Measurements from ENCODE around the gene CDIP1. TPM values are rescaled to one million over a fixed set of nuclear protein-coding genes. Genes with fewer than 3 reads are reported as not detected.
A peak's percentile ranks its signal among the peaks of the same experiment; 100 is the strongest.

CDIP1 gene
- total and polyA plus RNA-seq, 2 of the 8 experiments (the other 6 are each of a cell fraction or from before 2014, with no cell fraction given) = 56.6 to 76.3 TPM

- no peak for FAIRE-seq
- H3K79me1 ChIP-seq (ENCODE audit: low read depth, low read length) = peaks cover 2% of the 10 kb centered on the region; the same call in 1 of the 2 replicates
- peaks cover 0 to 3% (median 1%) of the 10 kb centered on the region in 4 experiments; a peak in 3 of 8 replicates for H3K36me3 ChIP-seq (ENCODE audit: control insufficient read depth in 2 of 4, insufficient read depth in 4 of 4, low read length in 3 of 4)
- peak within 1 kb of the TSS; percentile 50 to 99 (median 70) for H3K4me3 ChIP-seq (ENCODE audit: extremely low read depth in 1 of 4, insufficient read depth in 2 of 4, low read depth in 3 of 4, low read length in 4 of 4)
- ChIA-PET POLR2A (ENCODE audit: partially characterized antibody) (interaction anchor here (0.9 to 14.4 kb wide), 7 partner anchors 9 to 64 kb away, joined by 3 to 257 read pairs (median 4); partner anchors contain the start of genes CDIP1 and CORO7), CTCF (ENCODE audit: partially characterized antibody) (interaction anchor here (1.5 to 1.9 kb wide), 2 partner anchors 11 to 13 kb away, joined by 3 to 5 read pairs; no protein-coding TSS in a partner anchor)
- DNase-seq (ENCODE audit: low read depth in 1 of 2, low spot score in 2 of 2) = peak; percentile 87 to 89
- H3K27ac ChIP-seq (ENCODE audit: low read depth, low read length) = peak within 1 kb of the TSS; percentile 75
- no peak within 1 kb of the TSS for H2AK5ac ChIP-seq (ENCODE audit: low read depth, low read length)
- H2BK12ac ChIP-seq (ENCODE audit: low read depth, low read length) = no peak within 1 kb of the TSS
- peak within 1 kb of the TSS; percentile 66 to 84 for H3K4me2 ChIP-seq (ENCODE audit: insufficient read depth in 1 of 2, low read depth in 2 of 2, low read length in 2 of 2)
- peak within 1 kb of the TSS; percentile 19 for H4K91ac ChIP-seq (replicated peaks; ENCODE audit: insufficient read length, low read length)
- peak within 1 kb of the TSS; percentile 96 for H3K18ac ChIP-seq (ENCODE audit: extremely low read depth, low read length)
- peak within 1 kb of the TSS; percentile 96 for H4K8ac ChIP-seq (ENCODE audit: extremely low read depth, insufficient read depth, low read length)
- H2BK5ac ChIP-seq (ENCODE audit: low read depth, low read length) = no peak within 1 kb of the TSS; the same call in 1 of the 2 replicates
- no peak within 1 kb of the TSS for H3K14ac ChIP-seq (ENCODE audit: insufficient read length)
- H3K9ac ChIP-seq (replicated peaks in 1 of 4; ENCODE audit: extremely low read depth in 1 of 4, low read depth in 3 of 4, low read length in 3 of 4) = peak within 1 kb of the TSS; percentile 52 to 88 (median 74)
- no peak within 1 kb of the TSS for H3K23ac ChIP-seq (ENCODE audit: insufficient read length)
- peak within 1 kb of the TSS; percentile 70 for H3K56ac ChIP-seq (replicated peaks; ENCODE audit: insufficient read length, low read depth, low read length)
- no peak within 1 kb of the TSS for H2BK120ac ChIP-seq (replicated peaks; ENCODE audit: low read depth, low read length)
- H3K79me2 ChIP-seq (ENCODE audit: control insufficient read depth in 1 of 2, insufficient read depth in 2 of 2, low read length in 2 of 2) = peaks cover 0 to 15% of the 10 kb centered on the region in 2 experiments; a peak in 3 of 4 replicates
- peak within 1 kb of the TSS; percentile 29; the same call in 1 of the 2 replicates for H2AFZ ChIP-seq (ENCODE audit: low read length)
- peak within 1 kb of the TSS; percentile 57 for H4K5ac ChIP-seq (ENCODE audit: insufficient read length, low read depth, low read length)
- no peak within 1 kb of the TSS for H2BK15ac ChIP-seq (ENCODE audit: low read length)
- no peak within 1 kb of the TSS for H3K4ac ChIP-seq (replicated peaks; ENCODE audit: insufficient read length, low read depth, low read length)
- no peak within 1 kb of the TSS for H2BK20ac ChIP-seq (ENCODE audit: low read length)
- peaks cover 0 to 9% (median 3%) of the 10 kb centered on the region in 4 experiments; a peak in 6 of 7 replicates for H3K4me1 ChIP-seq (replicated peaks in 1 of 4; ENCODE audit: control insufficient read depth in 3 of 4, insufficient read depth in 4 of 4, low read length in 3 of 4)
- peaks cover 0 to 7% (median 7%) of the 10 kb centered on the region in 4 experiments; a peak in 6 of 7 replicates for H3K27me3 ChIP-seq (replicated peaks in 1 of 4; ENCODE audit: control insufficient read depth in 3 of 4, extremely low read depth in 1 of 4, insufficient read depth in 3 of 4, low read length in 3 of 4)
- peaks cover 5% of the 10 kb centered on the region; the same call in 1 of the 2 replicates for H3K23me2 ChIP-seq (ENCODE audit: low read depth, low read length)
- WGBS, 2 experiments (ENCODE audit: extremely low coverage in 1 of 2, insufficient coverage in 1 of 2, insufficient read length in 1 of 2, insufficient replicate concordance in 2 of 2, low coverage in 1 of 2, low lambda C conversion rate in 2 of 2, missing lambda C conversion rate in 1 of 2) = 8% methylated on average over 31 of the region's 60 CpGs; no CpG with 5 or more reads in 1 of the 2 experiments
- peaks cover 0 to 3% of the 10 kb centered on the region in 2 experiments; a peak in 1 of 4 replicates for H3K9me3 ChIP-seq (ENCODE audit: insufficient read depth in 2 of 2, low read depth in 1 of 2, low read length in 1 of 2)
- H4K20me1 ChIP-seq (replicated peaks in 1 of 2; ENCODE audit: control insufficient read depth in 1 of 2, insufficient read depth in 2 of 2, low read length in 2 of 2) = peaks cover 2% of the 10 kb centered on the region in 2 experiments
- TF ChIP-seq CTBP2 (IDR thresholded peaks at IDR 0.05; ENCODE audit: borderline replicate concordance, insufficient read depth, insufficient read length, low read length) = no peak
- TF ChIP-seq PHF8 (conservative IDR thresholded peaks at IDR 0.05; ENCODE audit: low read depth, low read length) = peak; percentile 91
- TF ChIP-seq KDM1A (IDR thresholded peaks at IDR 0.05; ENCODE audit: borderline replicate concordance, low read length) = peak; percentile 62; the same call in 1 of the 2 replicates
- TF ChIP-seq MAX (IDR thresholded peaks at IDR 0.05) = peak; percentile 100
- TF ChIP-seq RFX5 (IDR thresholded peaks at IDR 0.05; ENCODE audit: borderline replicate concordance, low read depth, low read length) = no peak
- TF ChIP-seq TEAD4 (IDR thresholded peaks at IDR 0.05; ENCODE audit: low read depth, low read length) = no peak
- peak; percentile 61 for TF ChIP-seq KDM4A (IDR thresholded peaks at IDR 0.05; ENCODE audit: low read depth, low read length, severe bottlenecking)
- no peak for TF ChIP-seq SUZ12 (IDR thresholded peaks at IDR 0.05; ENCODE audit: low read length)
- TF ChIP-seq EZH2 (IDR thresholded peaks at IDR 0.05; ENCODE audit: low read depth, low read length, severe bottlenecking) = no peak
- TF ChIP-seq GTF2F1 (IDR thresholded peaks at IDR 0.05; ENCODE audit: borderline replicate concordance, low read depth, low read length) = no peak
Observed at GRCh38 chr16:4474192-4474961, 64.2 kb downstream of the CDIP1 start, which contains the start of gene NMRAL1. TSS of gene NMRAL1 (minus strand) at chr16:4474625. CDS start at chr16:4474132, 493 bp downstream.

All from H1 (cell line).